GM18508 (cell line): ENCODE results near the gene PSTPIP1.

Experiments
- ATAC-seq: cut with Tn5 transposase; IDR thresholded peaks from one replicate; pipeline ENCODE4 v1.9.1; 2021; ENCODE audit warnings: moderate number of reproducible peaks; ENCODE audit not compliant: insufficient read depth, unreplicated experiment

Gene PSTPIP1

GRCh38 chr15:76976572-76977270 lies 18.2 kb upstream of the PSTPIP1 start:
- ATAC-seq = no peak

GRCh38 chr15:76978522-76979330 lies 16.2 kb upstream of the PSTPIP1 start:
- no peak for ATAC-seq

- no peak for ATAC-seq
Measured at GRCh38 chr15:76979331-76979925, 15.5 kb upstream of the PSTPIP1 start.

- no peak for ATAC-seq
Measured at GRCh38 chr15:76979996-76980520, 14.9 kb upstream of the PSTPIP1 start.

- no peak for ATAC-seq
Measured at GRCh38 chr15:76982356-76982755, 12.6 kb upstream of the PSTPIP1 start.

GRCh38 chr15:76982756-76983155 lies 12.2 kb upstream of the PSTPIP1 start:
- no peak for ATAC-seq

GRCh38 chr15:76983590-76984375 lies 11.1 kb upstream of the PSTPIP1 start:
- no peak for ATAC-seq

- ATAC-seq = no peak
Measured at GRCh38 chr15:76986743-76987142, 8.2 kb upstream of the PSTPIP1 start.

- no peak for ATAC-seq
Measured at GRCh38 chr15:76987276-76987675, 7.7 kb upstream of the PSTPIP1 start.

- ATAC-seq = peak; percentile 70
Measured at GRCh38 chr15:76987896-76988860, 6.7 kb upstream of the PSTPIP1 start.

- no peak for ATAC-seq
Measured at GRCh38 chr15:76988867-76989780, 5.8 kb upstream of the PSTPIP1 start.

GRCh38 chr15:76991048-76991447 lies 3.9 kb upstream of the PSTPIP1 start:
- ATAC-seq = no peak

GRCh38 chr15:76991741-76992645 lies 2.9 kb upstream of the PSTPIP1 start:
- ATAC-seq = no peak

- ATAC-seq = no peak
Measured at GRCh38 chr15:76993114-76993725, 1.7 kb upstream of the PSTPIP1 start.

- no peak for ATAC-seq
Measured at GRCh38 chr15:76994001-76994400, 925 bp upstream of the PSTPIP1 start.

- no peak for ATAC-seq
Measured at GRCh38 chr15:76994496-76994895, 430 bp upstream of the PSTPIP1 start.

GRCh38 chr15:76996076-76996525 lies 1.2 kb downstream of the PSTPIP1 start:
- no peak for ATAC-seq
